Fibroblast of skin of right biceps (primary cell): ENCODE measurements around the gene EPHA2.
"Not testable (repeated sequence)": the region's sequence is repeated elsewhere in the genome, so short reads cannot be mapped to it uniquely, and the experiment has no call there.

Experiments used
- DNase-seq: peaks from one replicate; pipeline ENCODE4 v3.0.0-alpha.2; 2013

EPHA2 gene

GRCh38 chr1:16155537-16156410, at the start of gene EPHA2:
Gene EPHA2, minus strand, starts transcription at chr1:16156069. Its CDS starts 137 bp downstream, at chr1:16155932.
- peak; percentile 89 for DNase-seq

DNA sequence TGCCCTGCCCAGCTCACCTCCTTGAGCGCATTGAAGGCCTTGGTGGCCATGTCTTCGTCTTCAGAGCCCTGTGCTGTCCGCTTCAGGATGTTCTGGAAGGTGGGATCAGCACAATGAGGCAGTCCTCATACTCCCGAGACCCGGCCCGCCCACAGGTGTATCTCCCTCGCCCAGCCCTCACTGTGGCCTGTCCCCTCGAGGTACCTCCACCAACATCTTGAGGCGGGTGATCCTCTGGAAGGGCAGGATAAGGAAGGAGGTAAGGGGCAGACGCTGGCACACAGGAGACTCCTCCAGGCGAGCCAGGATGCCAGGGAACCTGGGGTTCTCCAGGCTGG, 49.4 kb upstream of the EPHA2 start:
- no peak for DNase-seq

DNA sequence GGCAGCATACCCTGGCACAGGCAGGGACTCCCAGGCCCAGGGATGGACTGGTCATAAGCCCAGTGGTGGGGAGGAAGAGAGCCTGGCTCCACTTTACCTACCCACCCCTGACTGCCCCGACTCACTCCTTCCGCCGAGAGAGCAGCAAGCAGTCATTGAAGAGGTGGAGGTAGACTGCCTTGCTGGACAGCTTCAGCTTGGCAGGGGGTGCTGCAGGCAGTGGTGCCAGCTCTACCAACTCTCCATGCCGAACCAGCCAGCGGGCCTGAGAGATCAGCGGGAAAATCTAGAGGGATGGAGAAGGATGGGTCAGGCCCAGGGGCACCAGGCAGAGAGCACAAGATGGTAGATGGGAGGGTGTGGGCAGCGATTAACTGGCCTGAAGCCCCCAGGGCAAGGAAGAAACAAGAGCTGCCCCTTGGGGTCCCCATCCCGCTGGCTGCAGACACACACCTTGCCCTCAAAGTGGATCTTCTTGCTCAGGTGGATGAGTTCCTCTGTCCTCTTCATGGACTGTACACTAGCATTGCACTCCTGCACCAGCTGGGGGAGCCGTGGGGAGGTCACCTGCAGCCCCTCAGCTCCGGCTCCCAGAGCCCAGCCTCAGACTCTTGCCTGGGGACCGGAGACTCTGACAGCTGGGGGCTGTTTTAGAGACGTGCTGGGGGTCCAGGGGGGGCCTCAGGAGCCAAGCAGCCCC, 48.9 kb upstream of the EPHA2 start:
- DNase-seq, result no peak

DNA sequence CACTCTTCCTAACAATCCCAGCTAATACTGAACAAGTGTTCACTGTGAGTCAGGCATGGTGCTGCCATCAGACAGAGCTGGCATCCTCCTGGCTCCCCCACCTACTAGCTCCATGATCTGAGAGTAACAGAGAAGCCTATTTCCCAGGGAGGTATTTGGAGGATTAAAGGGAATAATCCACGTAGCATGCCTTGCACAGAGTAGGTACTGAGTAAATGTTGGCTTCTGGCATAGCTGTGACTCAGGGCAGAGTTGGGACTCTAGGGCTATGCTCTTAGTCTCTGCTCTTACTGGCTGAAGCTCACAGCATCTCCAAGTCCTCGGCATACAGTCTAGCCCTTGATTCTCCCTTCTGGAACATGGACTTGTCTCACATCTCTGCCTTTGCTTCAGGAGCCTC, 48.3 kb upstream of the EPHA2 start:
- no peak for DNase-seq

DNA sequence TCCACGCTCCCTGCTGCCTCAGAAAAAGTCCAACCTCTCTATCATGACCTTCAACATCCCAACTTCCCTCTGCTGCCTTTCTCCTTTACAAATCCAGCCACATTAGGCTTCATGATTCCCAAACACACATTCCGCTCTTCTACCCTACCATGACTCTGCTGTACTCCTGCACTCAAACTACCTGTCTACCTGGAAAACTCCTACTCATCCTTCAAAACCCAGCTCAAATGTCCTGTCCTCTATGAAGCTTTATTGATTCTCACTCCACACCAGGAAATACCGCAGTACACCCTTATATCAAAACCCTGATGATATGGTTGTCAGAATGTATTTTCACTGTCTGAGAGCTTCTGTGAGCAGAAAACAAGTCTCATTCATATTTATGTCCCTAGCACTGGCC, 47.7 kb upstream of the EPHA2 start:
- DNase-seq, result no peak

DNA sequence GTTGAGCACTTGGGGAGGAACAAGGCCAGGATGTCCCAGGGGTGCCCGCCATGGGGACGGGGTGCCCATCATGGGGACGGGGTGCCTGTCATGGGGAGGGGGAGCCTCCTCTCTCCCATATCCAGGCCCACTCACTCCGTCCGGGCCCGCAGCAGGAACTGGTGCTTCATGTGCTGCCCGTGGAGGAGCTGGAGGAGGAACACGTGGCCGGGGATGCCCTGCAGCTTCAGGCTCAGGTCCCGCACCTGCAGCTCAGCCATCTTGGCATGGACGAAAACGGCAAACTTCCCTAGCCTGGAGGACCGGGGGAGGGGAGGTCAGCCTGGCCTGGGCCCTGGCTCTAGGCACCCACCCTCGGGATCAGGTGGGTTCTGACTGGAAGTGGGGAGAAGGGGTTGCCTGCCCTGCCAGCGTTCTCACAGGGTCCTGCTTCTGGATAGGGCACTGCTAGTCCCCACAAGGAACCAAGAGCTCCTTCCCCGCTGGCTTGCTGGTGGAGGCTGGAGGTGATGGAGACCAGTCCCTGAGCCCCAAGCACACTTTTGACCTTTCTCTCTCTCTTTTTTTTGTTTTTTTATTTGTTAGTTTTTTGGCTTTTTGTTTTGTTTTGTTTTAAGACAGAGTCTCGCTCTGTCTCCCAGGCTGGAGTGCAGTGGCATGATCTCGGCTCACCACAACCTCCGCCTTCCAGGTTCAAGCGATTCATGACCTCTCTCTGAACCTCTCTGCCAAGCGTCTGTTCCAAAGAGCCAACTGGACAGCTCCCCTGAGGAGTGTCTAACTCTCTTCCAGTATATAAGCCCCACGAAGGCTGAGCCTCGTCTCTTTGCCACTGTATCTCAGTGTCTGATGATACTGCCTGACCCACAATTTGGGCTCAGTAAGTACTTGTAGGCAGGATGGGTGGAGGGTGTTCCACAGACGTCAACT, 46.7 kb upstream of the EPHA2 start:
- DNase-seq, result no peak

GRCh38 chr1:16199700-16200099, 43.8 kb upstream of the EPHA2 start:
- no peak for DNase-seq

- DNase-seq, result no peak
Measured at GRCh38 chr1:16199157-16199501, 43.3 kb upstream of the EPHA2 start.

DNA sequence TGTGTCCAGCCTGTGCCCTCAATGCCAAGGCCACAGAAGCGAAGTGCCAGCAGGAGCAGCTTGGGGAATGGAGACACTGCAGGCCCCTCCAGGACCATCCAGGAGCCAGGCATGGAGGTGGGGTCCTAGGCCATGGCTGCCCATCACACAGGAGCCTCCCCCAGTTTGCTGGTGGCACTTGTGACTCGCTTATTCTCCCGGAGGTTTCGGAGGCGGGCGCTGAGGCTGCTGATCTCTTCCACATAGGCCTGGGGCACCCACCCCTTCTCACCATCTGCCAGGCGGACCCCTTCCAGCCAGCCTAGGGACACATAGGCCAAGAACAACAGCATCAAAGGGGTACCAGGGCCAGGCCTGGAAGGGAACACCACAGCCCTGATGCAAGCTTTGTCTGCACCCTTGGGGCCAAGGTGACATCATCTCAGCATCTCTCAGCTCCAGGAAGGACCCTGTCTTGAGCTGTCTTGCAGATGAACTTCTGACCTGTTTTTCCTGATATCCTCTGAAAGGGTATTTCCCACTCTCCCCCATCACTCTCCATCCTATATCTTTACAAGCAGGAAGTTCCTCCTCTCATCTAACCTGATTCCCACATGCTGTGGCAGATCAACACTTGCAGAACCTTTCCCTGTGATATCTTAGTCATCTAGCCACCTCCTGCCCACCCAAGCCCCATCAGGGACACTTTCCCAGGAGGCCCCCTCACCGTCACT, 42.7 kb upstream of the EPHA2 start:
- no peak for DNase-seq

GRCh38 chr1:16196874-16197273, 41.0 kb upstream of the EPHA2 start:
- no peak for DNase-seq

- DNase-seq, result not testable (repeated sequence)
Measured at GRCh38 chr1:16196139-16196538, 40.3 kb upstream of the EPHA2 start.

GRCh38 chr1:16195518-16195905, 39.6 kb upstream of the EPHA2 start:
- DNase-seq, result no peak

GRCh38 chr1:16191916-16192546, 36.2 kb upstream of the EPHA2 start:
- no peak for DNase-seq

DNA sequence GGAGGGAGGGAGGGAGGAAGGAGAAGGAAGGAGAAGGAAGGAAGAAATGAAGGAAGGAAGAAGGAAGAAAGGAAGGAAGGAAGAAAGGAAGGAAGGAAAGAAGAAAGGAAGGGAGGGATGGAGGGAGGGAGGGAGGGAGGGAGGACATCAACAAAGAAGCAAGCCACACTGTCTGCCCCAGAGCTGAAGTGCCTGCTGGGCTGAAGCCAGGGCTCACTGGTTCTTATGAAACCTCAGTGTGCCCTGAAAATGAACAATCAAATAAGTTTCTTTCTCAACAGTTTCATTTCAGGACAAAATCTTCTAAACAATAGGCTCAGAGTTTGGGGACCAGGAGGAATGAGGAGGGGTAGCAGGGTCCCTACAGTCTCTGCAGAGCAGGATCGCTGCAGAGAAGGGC, 35.4 kb upstream of the EPHA2 start:
- no peak for DNase-seq

DNA sequence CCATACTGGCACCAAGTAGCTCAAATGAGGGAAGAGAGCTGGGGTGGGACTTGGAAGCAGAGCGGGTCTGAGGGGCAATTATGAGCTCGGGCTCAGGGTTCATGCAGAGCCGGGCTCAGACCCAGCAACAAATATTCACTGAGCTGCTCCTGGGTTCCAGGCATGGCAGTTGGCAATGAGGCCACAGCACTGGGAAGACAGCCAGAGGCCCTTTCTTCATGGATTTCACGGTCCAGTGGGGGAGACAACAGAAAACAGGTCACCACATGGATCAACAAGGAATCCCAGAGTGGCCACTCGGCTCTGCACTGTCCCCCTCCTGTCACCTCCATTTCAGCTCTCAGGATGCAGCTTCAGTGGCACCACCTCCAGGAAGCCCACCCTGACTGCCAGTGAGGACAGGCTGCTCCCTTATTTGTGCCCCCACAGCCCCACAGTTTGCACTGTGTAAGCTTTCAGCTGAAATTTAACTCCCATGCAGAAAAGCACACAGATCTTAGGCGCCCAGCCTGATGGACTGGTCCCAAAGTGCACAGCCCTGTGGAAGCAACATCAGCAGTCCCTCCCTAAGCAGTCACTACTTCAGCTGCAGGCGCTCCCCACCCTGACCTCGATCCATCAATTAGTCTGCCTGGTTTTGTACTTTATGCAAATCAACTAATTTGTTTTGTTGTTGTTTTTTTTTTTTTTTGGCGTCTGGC, 34.2 kb upstream of the EPHA2 start:
- no peak for DNase-seq

GRCh38 chr1:16189003-16189402, 33.1 kb upstream of the EPHA2 start:
- no peak for DNase-seq

- DNase-seq, result peak; percentile 78
Measured at GRCh38 chr1:16187748-16188401, 32.0 kb upstream of the EPHA2 start.

DNA sequence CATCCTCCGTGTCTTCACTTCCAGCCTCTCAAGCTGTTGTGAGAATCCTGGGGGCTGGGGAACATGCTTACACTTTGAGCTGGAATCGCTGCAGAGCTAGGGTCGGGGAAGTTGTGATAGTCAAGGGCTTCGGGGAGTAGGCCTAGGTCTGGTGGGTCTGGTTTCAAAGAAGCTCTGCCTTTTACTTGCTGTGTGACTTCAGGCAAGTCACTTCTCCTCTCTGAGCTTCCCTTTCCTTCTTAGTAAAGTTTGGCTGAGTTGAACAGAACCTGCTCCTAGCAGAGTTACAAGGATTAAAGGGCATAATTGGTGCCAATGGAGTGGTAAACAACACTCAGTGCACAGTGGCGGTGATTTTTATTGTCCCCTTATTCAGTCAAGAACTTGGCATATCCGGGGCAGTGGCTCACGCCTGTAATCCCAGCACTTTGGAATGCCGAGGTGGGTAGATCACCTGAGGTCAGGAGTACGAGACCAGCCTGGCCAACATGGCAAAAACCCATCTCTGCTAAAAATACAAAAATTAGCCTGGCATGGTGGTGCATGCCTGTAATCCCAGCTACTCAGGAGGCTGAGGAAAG, 30.9 kb upstream of the EPHA2 start:
- no peak for DNase-seq

- DNase-seq, result no peak
Measured at GRCh38 chr1:16184557-16185303, 28.9 kb upstream of the EPHA2 start.
